Neuronal stem cell (in vitro differentiated cells): Measurements from ENCODE around the gene AATF.

Experiments used
- DNase-seq: peaks from one replicate; pipeline ENCODE4 v3.0.0-alpha.2; 2013; ENCODE audit warnings: low spot score
- H2AFZ ChIP-seq: one replicate; pipeline ENCODE4 v1.6.1; 2013; ENCODE audit warnings: mild to moderate bottlenecking, low read length, inconsistent platforms
- H2AK5ac ChIP-seq: 2 replicates; pipeline ENCODE4 v1.6.1; 2013; ENCODE audit warnings: low read depth, mild to moderate bottlenecking, inconsistent platforms, low read length, moderate library complexity, mixed read lengths
- H2BK120ac ChIP-seq: 2 replicates; pipeline ENCODE4 v1.6.1; 2013; ENCODE audit warnings: low read depth, mild to moderate bottlenecking, inconsistent platforms, low read length, moderate library complexity, mixed read lengths
- H2BK12ac ChIP-seq: one replicate; pipeline ENCODE4 v1.6.1; 2013; ENCODE audit warnings: low read length, inconsistent platforms
- H2BK15ac ChIP-seq: 2 replicates; pipeline ENCODE4 v1.6.1; 2013; ENCODE audit warnings: mild to moderate bottlenecking, low read length, inconsistent platforms, mixed read lengths
- H2BK5ac ChIP-seq: one replicate; pipeline ENCODE4 v1.6.1; 2013; ENCODE audit warnings: inconsistent platforms, mild to moderate bottlenecking, low read length, moderate library complexity
- H3K14ac ChIP-seq: one replicate; pipeline ENCODE4 v1.6.1; 2013; ENCODE audit warnings: low read length, inconsistent platforms
- H3K18ac ChIP-seq: 2 replicates; pipeline ENCODE4 v1.6.1; 2013; ENCODE audit warnings: low read length, inconsistent platforms
- H3K23ac ChIP-seq: 2 replicates; pipeline ENCODE4 v1.6.1; 2013; ENCODE audit warnings: low read depth, mild to moderate bottlenecking, mixed read lengths, low read length, inconsistent platforms; ENCODE audit not compliant: poor library complexity
- H3K27ac ChIP-seq: replicated peaks from 3 replicates; pipeline ENCODE4 v1.5.1; 2013; ENCODE audit warnings: low read length, inconsistent platforms
- H3K27me3 ChIP-seq, 3 experiments: 2 replicates each; pipeline ENCODE4 v1.6.1; 2013; ENCODE audit warnings: low read length in 3 of 3, mild to moderate bottlenecking in 2 of 3, inconsistent platforms in 1 of 3, low read depth in 1 of 3, mixed read lengths in 1 of 3, moderate library complexity in 1 of 3; ENCODE audit not compliant: control insufficient read depth in 3 of 3, insufficient read depth in 3 of 3
- H3K36me3 ChIP-seq, 2 donors: replicated peaks in 1 of 2; 2 replicates each; pipeline ENCODE4 v1.6.1; 2013; ENCODE audit warnings: low read length in 2 of 2; ENCODE audit not compliant: control insufficient read depth in 2 of 2, insufficient read depth in 2 of 2
- H3K4ac ChIP-seq: 2 replicates; pipeline ENCODE4 v1.6.1; 2013; ENCODE audit warnings: inconsistent platforms, mild to moderate bottlenecking, low read length, moderate library complexity
- H3K4me1 ChIP-seq, 2 donors: 1 replicate in 1 of 2; 2 replicates in 1 of 2; pipeline ENCODE4 v1.6.1; 2013; ENCODE audit warnings: low read length in 2 of 2, low read depth in 1 of 2; ENCODE audit not compliant: control insufficient read depth in 2 of 2, insufficient read depth in 1 of 2
- H3K4me2 ChIP-seq: one replicate; pipeline ENCODE4 v1.6.1; 2013; ENCODE audit warnings: mild to moderate bottlenecking, low read length, inconsistent platforms; ENCODE audit not compliant: insufficient read depth, poor library complexity, severe bottlenecking
- H3K4me3 ChIP-seq, 2 donors: 2 replicates each; pipeline ENCODE4 v1.5.1; 2013; ENCODE audit warnings: low read length in 2 of 2, mild to moderate bottlenecking in 2 of 2, inconsistent platforms in 1 of 2, moderate library complexity in 1 of 2
- H3K79me1 ChIP-seq: one replicate; pipeline ENCODE4 v1.6.1; 2013; ENCODE audit warnings: low read depth, mild to moderate bottlenecking, inconsistent platforms, low read length, moderate library complexity
- H3K9ac ChIP-seq: one replicate; pipeline ENCODE4 v1.6.1; 2013; ENCODE audit warnings: mild to moderate bottlenecking, low read depth, low read length, inconsistent platforms; ENCODE audit not compliant: poor library complexity
- H3K9me3 ChIP-seq, 2 donors: replicated peaks in 1 of 2; 2 replicates each; pipeline versions ENCODE3 to v1.6.1; 2013; ENCODE audit warnings: low read length in 2 of 2, mild to moderate bottlenecking in 2 of 2, inconsistent platforms in 1 of 2, low read depth in 1 of 2, mixed read lengths in 1 of 2, moderate library complexity in 1 of 2; ENCODE audit not compliant: control insufficient read depth in 2 of 2, insufficient read depth in 1 of 2
- H4K8ac ChIP-seq: one replicate; pipeline ENCODE4 v1.6.1; 2013; ENCODE audit warnings: low read depth, mild to moderate bottlenecking, inconsistent platforms, low read length, moderate library complexity
- H4K91ac ChIP-seq: one replicate; pipeline ENCODE4 v1.6.1; 2013; ENCODE audit warnings: low read length, low read depth, mild to moderate bottlenecking, inconsistent platforms; ENCODE audit not compliant: poor library complexity
- WGBS, 2 donors: extraction: QIAGEN DNeasy Blood & Tissue Kit; methylation state at CpG; one replicate each; pipeline ENCODE4 v1.1.7; 2013; ENCODE audit warnings: missing lambda C conversion rate in 2 of 2, mixed read lengths in 1 of 2; ENCODE audit not compliant: insufficient read length in 2 of 2, insufficient replicate concordance in 1 of 2; ENCODE audit errors: extremely low coverage in 2 of 2; 5-methylcytosine and 5-hydroxymethylcytosine counted together

The AATF gene

GRCh38 chr17:36913132-36913531 lies 35.6 kb upstream of the AATF start:
- no peak overlapping the region for H2BK5ac ChIP-seq
- H2BK15ac ChIP-seq = no peak overlapping the region
- H3K79me1 ChIP-seq = no peaks in the 10 kb centered on the region
- H4K91ac ChIP-seq = no peak overlapping the region
- H2AFZ ChIP-seq = no peak overlapping the region
- no peak overlapping the region for H3K23ac ChIP-seq
- H3K18ac ChIP-seq = no peak overlapping the region
- DNase-seq = no peak
- peaks cover 0 to 2% of the 10 kb centered on the region in 2 donors for H3K9me3 ChIP-seq
- no peak overlapping the region for H3K4ac ChIP-seq
- H3K27me3 ChIP-seq = peaks cover 0 to 21% (median 0%) of the 10 kb centered on the region in 3 experiments
- H3K27ac ChIP-seq = no peak overlapping the region
- H2AK5ac ChIP-seq = no peak overlapping the region
- no peak overlapping the region for H3K4me3 ChIP-seq
- H2BK12ac ChIP-seq = no peak overlapping the region
- H4K8ac ChIP-seq = no peak overlapping the region
- no peak overlapping the region for H3K4me2 ChIP-seq
- WGBS, 2 donors = no CpG with 5 or more reads among the region's 5 CpGs
- H2BK120ac ChIP-seq = no peak overlapping the region
- H3K9ac ChIP-seq = no peak overlapping the region
- H3K14ac ChIP-seq = no peak overlapping the region
- peaks cover 0 to 3% of the 10 kb centered on the region in 2 donors for H3K4me1 ChIP-seq
- no peaks in the 10 kb centered on the region for H3K36me3 ChIP-seq

GRCh38 chr17:36918211-36918691 lies 30.5 kb upstream of the AATF start:
- peak overlapping the region; percentile 69 for H2BK15ac ChIP-seq
- H2BK120ac ChIP-seq = no peak overlapping the region
- H3K9ac ChIP-seq = peak overlapping the region; percentile 73
- H3K14ac ChIP-seq = no peak overlapping the region
- H3K23ac ChIP-seq = no peak overlapping the region
- H3K27me3 ChIP-seq = peaks cover 0 to 56% (median 0%) of the 10 kb centered on the region in 3 experiments
- H4K8ac ChIP-seq = peak overlapping the region; percentile 20
- peak overlapping the region; percentile 76 for H2AFZ ChIP-seq
- WGBS, 2 donors = no CpG with 5 or more reads among the region's 3 CpGs
- H2AK5ac ChIP-seq = peak overlapping the region; percentile 15
- H3K4ac ChIP-seq = no peak overlapping the region
- peaks cover 0 to 2% of the 10 kb centered on the region in 2 donors for H3K9me3 ChIP-seq
- no peak overlapping the region for H3K27ac ChIP-seq
- H3K79me1 ChIP-seq = no peaks in the 10 kb centered on the region
- H2BK12ac ChIP-seq = no peak overlapping the region
- no peak for DNase-seq
- no peak overlapping the region for H3K4me3 ChIP-seq
- H2BK5ac ChIP-seq = no peak overlapping the region
- H3K4me1 ChIP-seq = peaks cover 11 to 35% of the 10 kb centered on the region in 2 donors
- H3K18ac ChIP-seq = peak overlapping the region; percentile 39
- H3K4me2 ChIP-seq = no peak overlapping the region
- no peak overlapping the region for H4K91ac ChIP-seq
- H3K36me3 ChIP-seq = no peaks in the 10 kb centered on the region

- Histone ChIP-seq H3K27ac (no peak overlapping the region), H3K4me2 (no peak overlapping the region), H3K36me3 (no peaks in the 10 kb centered on the region), H2BK15ac (no peak overlapping the region), H3K4me1 (peaks cover 11 to 35% of the 10 kb centered on the region in 2 donors), H2BK12ac (no peak overlapping the region), H3K4ac (no peak overlapping the region), H4K8ac (no peak overlapping the region), H2AK5ac (no peak overlapping the region), H3K9ac (no peak overlapping the region), H3K14ac (no peak overlapping the region), H3K79me1 (no peaks in the 10 kb centered on the region), H3K18ac (no peak overlapping the region), H3K23ac (no peak overlapping the region), H2BK120ac (no peak overlapping the region), H2BK5ac (peak overlapping the region; percentile 90), H4K91ac (no peak overlapping the region), H3K27me3 (peaks cover 0 to 61% (median 0%) of the 10 kb centered on the region in 3 experiments), H2AFZ (no peak overlapping the region), H3K9me3 (peaks cover 0 to 2% of the 10 kb centered on the region in 2 donors), H3K4me3 (no peak overlapping the region)
- no peak for DNase-seq
- WGBS, 2 donors = no CpG with 5 or more reads among the region's 7 CpGs
Observed at GRCh38 chr17:36919407-36919968, 29.3 kb upstream of the AATF start.

GRCh38 chr17:36920032-36921005 lies 28.4 kb upstream of the AATF start:
- DNase-seq = no peak
- Histone ChIP-seq H3K9me3 (peaks cover 0 to 2% of the 10 kb centered on the region in 2 donors), H3K4ac (no peak overlapping the region), H3K79me1 (no peaks in the 10 kb centered on the region), H4K8ac (no peak overlapping the region), H4K91ac (peak overlapping the region; percentile 95), H3K18ac (peak overlapping the region; percentile 92), H3K23ac (no peak overlapping the region), H2AK5ac (peak overlapping the region; percentile 10), H3K4me1 (peaks cover 11 to 35% of the 10 kb centered on the region in 2 donors), H2BK5ac (peak overlapping the region; percentile 90), H3K27me3 (peaks cover 0 to 67% (median 0%) of the 10 kb centered on the region in 3 experiments), H3K4me2 (peak overlapping the region; percentile 43), H3K9ac (no peak overlapping the region), H2AFZ (peak overlapping the region; percentile 40), H2BK120ac (peak overlapping the region; percentile 12), H3K36me3 (no peaks in the 10 kb centered on the region), H2BK12ac (peak overlapping the region; percentile 91), H2BK15ac (peak overlapping the region; percentile 50), H3K27ac (peak overlapping the region; percentile 91), H3K14ac (peak overlapping the region; percentile 59), H3K4me3 (no peak overlapping the region)
- WGBS, 2 donors = no CpG with 5 or more reads among the region's 18 CpGs
